Gastroesophageal sphincter (tissue), 3 donors: ENCODE measurements around the gene PBX3.

Source experiments
- CTCF ChIP-seq, 4 experiments: fragments of 200-600 bp in 2 of 4; fragments of 450-650 bp in 2 of 4; sonication (generic) in 1 of 4; IDR thresholded peaks; one replicate each; pipeline ENCODE4 v1.5.1; 2017 to 2019; ENCODE audit warnings: antibody characterized with exemption in 4 of 4, mild to moderate bottlenecking in 2 of 4, moderate library complexity in 2 of 4
- POLR2A ChIP-seq, 2 donors: fragments of 450-650 bp; IDR thresholded peaks; one replicate each; pipeline ENCODE4 v1.6.1; 2017; ENCODE audit warnings: antibody characterized with exemption in 2 of 2, mild to moderate bottlenecking in 2 of 2, moderate library complexity in 1 of 2
- POLR2AphosphoS5 ChIP-seq: sonication (generic); formaldehyde crosslinking; IDR thresholded peaks from one replicate; pipeline ENCODE4 v1.6.1; 2017; ENCODE audit warnings: antibody characterized with exemption

- TF ChIP-seq CTCF (IDR thresholded peaks at IDR 0.05) (no peak), POLR2A (IDR thresholded peaks at IDR 0.05) (no peak), POLR2AphosphoS5 (no peak)
Observed at GRCh38 chr9:125726456-125727132, 20.6 kb upstream of the PBX3 start.
